NCI-H526 (cell line): ENCODE measurements around the gene USP12.

Experiments
- DNase-seq, 2 experiments: peaks; one replicate each; lab custom pipeline; 2025; lab: John Stamatoyannopoulos, UW

The USP12 gene

DNA sequence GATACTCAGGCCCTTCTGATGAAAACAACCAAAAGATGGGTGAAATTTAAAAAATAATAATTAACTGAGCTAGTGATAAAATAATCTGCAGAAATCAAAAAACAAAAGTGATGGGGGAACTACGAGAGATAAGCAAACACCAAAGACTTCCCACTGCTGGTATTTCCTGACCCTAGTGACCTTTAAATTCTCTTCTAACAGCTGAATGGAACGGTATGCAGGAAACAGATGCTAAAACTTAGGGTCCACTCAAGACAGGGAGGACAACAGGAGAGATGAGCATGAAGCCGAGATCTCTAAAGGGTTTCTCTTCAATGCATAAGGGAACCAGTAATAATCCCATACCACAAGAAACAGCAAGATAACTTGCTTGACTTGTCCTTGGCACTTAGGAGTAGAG lies 50.8 kb downstream of the USP12 start:
- DNase-seq = no peak

- no peak for DNase-seq
These were observed 51.6 kb downstream of the USP12 start for GRCh38 chr13:27120011-27120410.

GRCh38 chr13:27118428-27119054 lies 53.1 kb downstream of the USP12 start:
- DNase-seq = no peak

GRCh38 chr13:27117952-27118351 lies 53.7 kb downstream of the USP12 start:
- DNase-seq = no peak

- peak in 1 of 2 experiments; percentile 37 for DNase-seq
These were observed 54.5 kb downstream of the USP12 start for GRCh38 chr13:27117158-27117557.

DNA sequence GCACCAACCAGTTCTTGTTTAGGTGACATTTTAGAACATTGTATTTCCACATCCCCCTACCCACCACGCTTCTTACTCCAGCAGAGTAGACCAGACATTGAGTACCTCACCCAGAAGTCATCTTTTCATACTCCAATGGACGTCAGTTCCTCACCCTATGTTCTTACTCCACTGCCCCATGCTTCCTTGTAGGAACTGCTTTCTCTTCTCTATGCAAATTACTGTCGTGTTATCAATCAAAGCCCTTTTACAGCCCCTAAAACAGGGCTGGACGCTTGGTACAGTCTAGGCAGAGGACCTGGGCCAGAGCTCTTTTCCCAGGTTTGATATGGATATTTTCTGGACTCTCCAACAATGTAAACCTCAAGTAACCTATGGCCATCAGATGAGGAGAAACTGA lies 58.2 kb downstream of the USP12 start:
- DNase-seq = no peak

DNA sequence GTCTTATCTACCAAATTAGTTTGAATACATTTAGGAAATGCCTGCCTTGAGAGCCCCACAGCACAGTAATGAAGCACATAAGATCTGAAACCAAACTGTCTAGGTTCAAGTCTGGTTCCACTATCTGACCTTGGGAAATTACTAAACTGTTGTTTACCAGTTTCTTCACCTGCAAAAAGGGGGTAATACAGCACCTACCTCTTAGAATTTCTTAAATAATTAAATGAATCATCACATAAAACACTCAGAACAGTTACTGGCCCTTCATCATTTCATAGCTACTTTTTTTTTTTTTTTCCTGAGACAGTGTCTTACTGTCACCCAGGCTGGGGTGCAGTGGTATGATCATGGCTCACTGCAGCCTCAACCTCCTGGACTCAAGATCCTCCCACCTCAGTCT lies 59.6 kb downstream of the USP12 start:
- DNase-seq = no peak

DNA sequence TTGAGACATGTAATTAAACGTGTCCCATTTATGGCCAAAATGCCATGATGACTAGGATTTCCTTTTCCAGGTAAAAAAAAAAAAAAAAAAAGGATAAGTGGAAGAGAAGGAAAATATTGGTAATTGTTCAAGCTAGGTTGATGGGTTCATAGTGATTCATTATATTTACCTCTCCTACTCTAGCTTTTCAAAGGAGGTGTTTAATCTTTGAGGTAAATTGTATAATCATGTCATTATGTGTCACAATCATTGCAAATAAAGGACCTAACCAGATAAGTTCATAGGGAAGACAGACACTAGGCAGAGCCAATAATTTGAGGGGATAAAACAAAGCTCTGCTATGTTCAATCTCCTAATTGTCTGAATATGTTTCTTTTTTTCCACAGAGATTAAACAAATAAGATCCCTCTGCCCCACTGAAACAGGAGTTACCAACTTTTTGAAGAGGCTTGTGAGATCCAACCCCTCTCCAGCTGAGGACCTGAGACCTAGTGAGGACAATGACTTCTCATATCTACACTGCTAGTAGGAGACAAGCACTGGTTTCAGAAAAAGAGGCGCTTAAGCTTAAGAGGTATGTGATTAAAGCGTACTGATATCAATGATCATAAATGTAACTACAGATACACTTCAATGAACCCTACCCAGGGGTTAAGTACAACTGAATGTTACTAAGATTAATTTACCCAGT lies 61.4 kb downstream of the USP12 start:
- no peak for DNase-seq

- no peak for DNase-seq
These were observed 65.5 kb downstream of the USP12 start for GRCh38 chr13:27106144-27106543.

GRCh38 chr13:27104606-27105005 lies 67.0 kb downstream of the USP12 start:
- DNase-seq = no peak

DNA sequence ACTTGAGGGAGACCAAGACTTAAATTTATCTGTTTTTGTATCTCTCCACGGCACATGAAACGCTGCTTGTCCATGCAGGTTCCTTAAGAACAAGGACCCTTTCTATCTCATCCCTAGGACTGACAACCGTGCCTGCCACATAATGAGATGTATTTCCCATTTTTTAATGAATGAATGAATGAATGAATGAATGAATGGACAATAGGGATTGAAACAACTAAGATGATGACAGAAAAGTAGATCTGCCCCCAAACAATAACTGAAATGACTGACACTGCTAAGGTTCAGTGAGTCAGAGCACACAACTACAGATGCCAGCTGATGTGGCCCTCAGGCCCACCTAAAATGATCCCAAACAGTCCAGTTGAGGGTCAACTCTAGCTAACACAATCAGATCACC lies 69.8 kb downstream of the USP12 start:
- DNase-seq = no peak

- DNase-seq = no peak
These were observed 70.3 kb downstream of the USP12 start for GRCh38 chr13:27101289-27101688.

DNA sequence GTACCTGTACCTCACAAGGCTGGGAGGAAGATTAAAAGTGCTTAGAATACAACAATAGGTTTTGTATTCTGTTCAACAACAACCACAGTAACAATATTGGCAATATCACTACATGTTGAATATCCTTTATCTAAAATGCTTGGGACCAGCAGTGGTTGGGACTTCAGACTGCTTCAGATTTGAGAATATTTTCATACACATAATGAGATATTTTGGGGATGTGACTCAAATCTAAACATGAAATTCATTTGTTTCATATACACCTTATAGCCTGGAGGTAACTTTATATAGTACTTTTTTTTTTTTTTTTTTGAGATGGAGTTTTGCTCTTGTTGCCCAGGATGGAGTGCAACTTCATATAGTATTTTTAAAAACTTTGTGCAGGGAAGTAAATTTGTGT lies 73.9 kb downstream of the USP12 start:
- no peak for DNase-seq

DNA sequence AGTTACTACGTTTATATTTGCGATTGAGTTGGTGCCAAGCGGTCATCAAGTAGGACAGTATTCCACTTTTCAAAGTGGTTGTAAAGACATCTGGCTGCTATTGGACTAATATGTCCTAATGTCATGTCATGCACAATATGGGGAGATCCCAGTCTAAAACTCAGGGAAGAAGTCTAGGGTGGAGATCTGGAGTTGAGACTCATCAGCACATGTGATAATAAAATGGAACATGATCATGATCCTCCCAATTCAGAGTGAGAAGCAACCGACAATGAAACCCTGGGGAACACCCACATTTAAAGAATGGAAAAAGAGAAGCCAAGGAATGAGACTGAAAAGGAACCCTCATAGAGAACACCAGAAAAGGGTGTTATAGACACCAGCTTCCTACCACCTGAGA lies 80.2 kb downstream of the USP12 start:
- no peak for DNase-seq

GRCh38 chr13:27088619-27089018 lies 83.0 kb downstream of the USP12 start:
- DNase-seq = no peak

DNA sequence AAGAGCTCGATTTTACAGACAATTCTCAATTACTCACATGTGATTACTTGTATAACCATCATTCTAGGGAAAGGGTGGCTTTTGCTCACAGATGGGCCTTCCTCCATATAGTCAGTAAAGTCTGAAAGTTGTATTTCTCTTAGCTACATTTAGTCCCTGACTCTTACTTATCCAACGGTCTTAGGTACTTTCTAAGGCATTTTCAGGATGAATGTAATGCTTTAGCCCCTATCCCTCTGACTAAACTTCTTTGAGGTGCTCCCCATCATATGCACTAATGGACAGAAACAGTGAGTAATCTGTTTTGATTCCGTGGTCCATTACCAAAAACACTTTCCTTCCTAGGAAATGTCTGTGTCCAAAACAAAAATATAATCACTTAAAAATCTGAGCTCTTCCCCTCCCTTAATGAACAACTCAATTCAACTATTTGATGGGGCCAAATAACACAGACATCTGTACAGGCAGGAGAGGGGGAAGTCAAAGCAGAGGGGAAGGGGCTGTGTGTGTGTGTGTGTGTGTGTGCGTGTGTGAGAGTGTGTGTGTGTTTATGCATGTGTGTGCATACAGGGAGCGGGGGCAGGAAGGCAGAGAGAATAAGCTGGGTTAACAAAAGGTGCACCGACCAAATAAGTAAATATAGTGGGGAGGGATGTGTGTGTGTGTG lies 84.9 kb downstream of the USP12 start:
- no peak for DNase-seq

GRCh38 chr13:27083183-27083582 lies 88.4 kb downstream of the USP12 start:
- DNase-seq = no peak

DNA sequence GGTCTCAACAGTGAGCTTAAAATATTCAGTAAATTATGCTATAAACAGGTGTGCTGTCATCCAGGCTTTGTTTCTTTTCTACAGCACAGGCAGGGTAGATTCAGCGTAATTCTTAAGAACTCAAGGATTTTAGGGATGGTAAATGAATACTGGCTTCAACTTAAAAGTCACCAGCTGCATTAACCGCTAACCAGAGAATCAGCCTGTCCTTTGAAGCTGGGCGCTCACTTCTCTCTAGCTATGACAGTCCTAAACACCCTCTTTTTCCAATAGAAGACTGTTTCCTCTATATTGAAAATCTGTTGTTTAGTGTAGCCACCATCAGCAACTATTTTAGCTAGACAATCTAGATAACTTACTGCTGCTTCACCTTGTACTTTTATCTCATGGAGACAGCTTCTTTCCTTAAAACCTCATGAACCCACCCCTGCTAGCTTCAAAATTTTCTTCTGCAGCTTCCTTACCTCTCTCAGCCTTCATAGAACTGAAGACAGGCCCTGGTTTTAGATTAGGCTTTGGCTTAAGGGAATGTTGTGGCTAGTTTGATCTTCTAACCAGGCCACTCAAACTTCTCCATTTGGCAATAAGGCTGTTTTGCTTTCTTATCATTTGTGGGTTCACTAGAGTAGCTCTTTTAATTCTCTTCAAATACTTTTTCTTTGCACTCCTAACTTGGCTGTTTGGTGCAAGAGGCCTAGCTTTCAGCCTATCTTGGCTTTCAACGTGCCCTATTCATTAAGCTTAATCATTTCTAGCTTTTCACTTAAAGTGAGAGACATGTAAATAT lies 89.5 kb downstream of the USP12 start:
- no peak for DNase-seq

- no peak for DNase-seq
These were observed 91.3 kb downstream of the USP12 start for GRCh38 chr13:27080018-27080948.

GRCh38 chr13:27079421-27079958 lies 92.1 kb downstream of the USP12 start:
- DNase-seq = no peak

DNA sequence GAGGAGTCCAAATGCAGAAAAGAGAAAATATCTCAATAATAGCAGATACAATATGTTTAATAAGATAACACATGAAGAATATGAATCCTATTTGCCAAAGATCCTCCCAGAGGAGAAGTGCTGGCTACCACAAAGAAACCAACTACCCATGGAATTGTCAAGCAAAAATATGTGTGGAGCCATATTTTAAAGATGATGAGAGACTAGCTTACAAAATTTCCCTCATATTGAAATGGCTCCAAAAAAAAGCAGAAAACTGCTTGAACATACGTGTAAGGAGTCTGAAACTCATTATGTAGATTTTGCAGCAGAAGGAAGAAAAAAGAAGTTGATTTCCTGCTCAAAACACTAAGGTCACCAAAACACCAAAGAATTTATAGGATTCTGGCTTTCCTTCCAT lies 94.2 kb downstream of the USP12 start:
- DNase-seq = no peak
